Uterus (tissue), 4 donors: ENCODE measurements around the gene COL8A1. TPM values are rescaled to one million over a fixed set of nuclear protein-coding genes. Genes with fewer than 3 reads are reported as not detected.
A peak's percentile ranks its signal among the peaks of the same experiment; 100 is the strongest.

Source experiments
- DNase-seq, 2 donors: peaks; one replicate each; pipeline ENCODE4 v3.0.0-alpha.2; 2019 to 2020
- H3K27ac ChIP-seq, 2 donors: fragments of 200-600 bp; sonication (generic); 1 replicate in 1 of 2; 2 replicates in 1 of 2; pipeline ENCODE4 v1.5.1; 2016 to 2018
- H3K27me3 ChIP-seq, 2 donors: fragments of 200-600 bp; sonication (generic); one replicate each; pipeline ENCODE4 v1.5.1; 2018 to 2019; ENCODE audit warnings: control low read depth in 1 of 2
- H3K36me3 ChIP-seq, 2 donors: fragments of 200-600 bp; sonication (generic); one replicate each; pipeline ENCODE4 v1.5.1; 2019; ENCODE audit warnings: control low read depth in 1 of 2
- H3K4me1 ChIP-seq, 2 donors: fragments of 200-600 bp; sonication (generic); one replicate each; pipeline ENCODE4 v1.5.1; 2018 to 2019; ENCODE audit warnings: control low read depth in 1 of 2
- H3K4me3 ChIP-seq, 2 donors: fragments of 200-600 bp; sonication (generic); 1 replicate in 1 of 2; 2 replicates in 1 of 2; pipeline ENCODE4 v1.5.1; 2018 to 2019; ENCODE audit warnings: mild to moderate bottlenecking in 1 of 2
- H3K9me3 ChIP-seq, 2 donors: fragments of 200-600 bp; sonication (generic); one replicate each; pipeline ENCODE4 v1.5.1; 2019; ENCODE audit warnings: control low read depth in 1 of 2
- POLR2A ChIP-seq, 2 donors: fragments of 450-650 bp; IDR thresholded peaks; one replicate each; pipeline ENCODE4 v1.6.1; 2016; ENCODE audit warnings: antibody characterized with exemption in 2 of 2, mild to moderate bottlenecking in 1 of 2, moderate library complexity in 1 of 2
- intact Hi-C: fragments of 100-400 bp; cut with DNase I; formaldehyde crosslinking; loops from one replicate; pipeline ENCODE4 v1.15.1; 2023; ENCODE audit warnings: low total_unique reads
- total RNA-seq, 4 donors: library from RNA; depleted of rRNA in 3 of 4; stranded (reverse); fragments of >200 nt in 3 of 4; gene quantifications; one replicate each; pipeline versions ENCODE4 v1.1.0 to v1.2.4, GENCODE V29; 2014 to 2023
- TF ChIP-seq, protein P1 (sequence below), 4 experiments: fragments of 200-600 bp in 2 of 4; fragments of 450-650 bp in 2 of 4; sonication (generic) in 2 of 4; IDR thresholded peaks; one replicate each; pipeline ENCODE4 v1.5.1; 2016 to 2019; ENCODE audit warnings: antibody characterized with exemption in 4 of 4, mild to moderate bottlenecking in 2 of 4, moderate library complexity in 1 of 4
- donor health status: DM: yes; HTN: yes; CAD: no.

COL8A1 gene
- total RNA-seq, 4 donors from 2014 or later = 2.6 to 30.9 (median 18.0) TPM

GRCh38 chr3:99825004-99825640 is 186.7 kb downstream of the COL8A1 start:
- Histone ChIP-seq H3K9me3 (no peaks in the 10 kb centered on the region), H3K27ac (no peak overlapping the region), H3K4me1 (no peaks in the 10 kb centered on the region), H3K4me3 (no peak overlapping the region), H3K36me3 (no peaks in the 10 kb centered on the region), H3K27me3 (no peaks in the 10 kb centered on the region)
- intact Hi-C loops = no loop called here
- no peak for DNase-seq
- TF ChIP-seq, protein P1, sequence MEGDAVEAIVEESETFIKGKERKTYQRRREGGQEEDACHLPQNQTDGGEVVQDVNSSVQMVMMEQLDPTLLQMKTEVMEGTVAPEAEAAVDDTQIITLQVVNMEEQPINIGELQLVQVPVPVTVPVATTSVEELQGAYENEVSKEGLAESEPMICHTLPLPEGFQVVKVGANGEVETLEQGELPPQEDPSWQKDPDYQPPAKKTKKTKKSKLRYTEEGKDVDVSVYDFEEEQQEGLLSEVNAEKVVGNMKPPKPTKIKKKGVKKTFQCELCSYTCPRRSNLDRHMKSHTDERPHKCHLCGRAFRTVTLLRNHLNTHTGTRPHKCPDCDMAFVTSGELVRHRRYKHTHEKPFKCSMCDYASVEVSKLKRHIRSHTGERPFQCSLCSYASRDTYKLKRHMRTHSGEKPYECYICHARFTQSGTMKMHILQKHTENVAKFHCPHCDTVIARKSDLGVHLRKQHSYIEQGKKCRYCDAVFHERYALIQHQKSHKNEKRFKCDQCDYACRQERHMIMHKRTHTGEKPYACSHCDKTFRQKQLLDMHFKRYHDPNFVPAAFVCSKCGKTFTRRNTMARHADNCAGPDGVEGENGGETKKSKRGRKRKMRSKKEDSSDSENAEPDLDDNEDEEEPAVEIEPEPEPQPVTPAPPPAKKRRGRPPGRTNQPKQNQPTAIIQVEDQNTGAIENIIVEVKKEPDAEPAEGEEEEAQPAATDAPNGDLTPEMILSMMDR (IDR thresholded peaks at IDR 0.05) = no peak
- TF ChIP-seq POLR2A (IDR thresholded peaks at IDR 0.05) = no peak

- H3K9me3 ChIP-seq = no peaks in the 10 kb centered on the region
- H3K4me1 ChIP-seq = no peaks in the 10 kb centered on the region
- H3K4me3 ChIP-seq = no peak overlapping the region
- H3K36me3 ChIP-seq = no peaks in the 10 kb centered on the region
- no peaks in the 10 kb centered on the region for H3K27me3 ChIP-seq
- TF ChIP-seq POLR2A (IDR thresholded peaks at IDR 0.05) = no peak
- TF ChIP-seq, protein P1 (IDR thresholded peaks at IDR 0.05) = no peak
- no peak overlapping the region for H3K27ac ChIP-seq
- no peak for DNase-seq
- intact Hi-C loops = loop anchor here (10.0 kb wide), 1 partner anchor 425 kb away; no protein-coding TSS in a partner anchor
These were observed 191.4 kb downstream of the COL8A1 start for GRCh38 chr3:99829844-99830243.

GRCh38 chr3:99833617-99834205 is 195.3 kb downstream of the COL8A1 start:
- no peak for DNase-seq
- Histone ChIP-seq H3K4me1 (no peaks in the 10 kb centered on the region), H3K4me3 (no peak overlapping the region), H3K9me3 (no peaks in the 10 kb centered on the region), H3K36me3 (no peaks in the 10 kb centered on the region), H3K27ac (peak overlapping the region; percentile 18 to 31), H3K27me3 (no peaks in the 10 kb centered on the region)
- intact Hi-C loops = loop anchor here (10.0 kb wide), 1 partner anchor 421 kb away; no protein-coding TSS in a partner anchor
- no peak for TF ChIP-seq POLR2A (IDR thresholded peaks at IDR 0.05)
- TF ChIP-seq, protein P1 (IDR thresholded peaks at IDR 0.05) = no peak

DNA sequence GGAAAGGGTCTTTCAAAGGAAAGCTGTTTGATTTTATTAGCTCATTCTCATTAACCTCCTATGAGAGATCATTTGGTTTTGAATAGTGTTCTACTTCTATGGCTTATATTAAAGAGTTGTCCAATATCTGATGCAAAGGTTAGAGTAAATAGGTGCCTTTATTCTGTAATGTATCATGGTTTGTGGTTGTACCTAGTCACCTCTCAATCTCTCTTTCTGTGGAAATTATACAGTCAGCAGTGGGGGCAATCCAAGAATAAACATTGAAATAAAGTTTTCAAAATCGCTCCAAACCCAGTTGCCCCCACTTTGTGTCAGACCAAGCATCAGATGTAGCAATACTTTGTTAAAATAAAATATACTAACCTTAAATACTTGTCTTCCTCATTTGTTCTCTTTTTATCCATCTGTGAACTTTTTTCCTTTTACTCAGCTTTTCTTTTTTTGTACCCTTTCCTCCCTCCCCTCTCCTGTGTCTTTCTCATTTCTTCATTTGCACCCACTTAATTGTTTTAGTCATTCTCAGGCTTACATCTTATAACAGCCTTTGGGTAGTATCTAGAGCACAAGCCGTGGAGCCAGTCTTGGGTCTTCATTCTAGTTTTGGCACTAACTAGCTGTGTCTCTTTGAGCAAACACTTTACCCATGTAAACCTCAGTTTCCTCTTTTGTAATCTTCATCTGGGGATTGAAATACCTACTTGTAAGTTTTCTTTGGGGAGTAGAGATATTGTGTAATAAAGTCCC is 196.0 kb downstream of the COL8A1 start:
- intact Hi-C loops = loop anchor here (10.0 kb wide), 1 partner anchor 420 kb away; no protein-coding TSS in a partner anchor
- no peak overlapping the region for H3K4me3 ChIP-seq
- no peaks in the 10 kb centered on the region for H3K9me3 ChIP-seq
- no peaks in the 10 kb centered on the region for H3K36me3 ChIP-seq
- DNase-seq = no peak
- H3K27me3 ChIP-seq = no peaks in the 10 kb centered on the region
- peak overlapping the region in 1 of 2 donors; percentile 18 for H3K27ac ChIP-seq
- no peaks in the 10 kb centered on the region for H3K4me1 ChIP-seq
- TF ChIP-seq POLR2A (IDR thresholded peaks at IDR 0.05) = no peak
- TF ChIP-seq, protein P1 (IDR thresholded peaks at IDR 0.05) = no peak

GRCh38 chr3:99836681-99837080 is 198.3 kb downstream of the COL8A1 start:
- DNase-seq = no peak
- H3K4me3 ChIP-seq = no peak overlapping the region
- no peaks in the 10 kb centered on the region for H3K36me3 ChIP-seq
- H3K27ac ChIP-seq = no peak overlapping the region
- no peaks in the 10 kb centered on the region for H3K27me3 ChIP-seq
- H3K9me3 ChIP-seq = no peaks in the 10 kb centered on the region
- H3K4me1 ChIP-seq = no peaks in the 10 kb centered on the region
- intact Hi-C loops = loop anchor here (10.0 kb wide), 1 partner anchor 418 kb away; no protein-coding TSS in a partner anchor
- TF ChIP-seq, protein P1 (IDR thresholded peaks at IDR 0.05) = no peak
- no peak for TF ChIP-seq POLR2A (IDR thresholded peaks at IDR 0.05)
